Fibroblast of peridontal ligament (primary cell): ENCODE data around the gene RFTN1.

Experiments used
- DNase-seq: peaks from one replicate; pipeline ENCODE4 v3.0.0-alpha.2; 2010; ENCODE audit errors: extremely low read depth

The RFTN1 gene

DNA sequence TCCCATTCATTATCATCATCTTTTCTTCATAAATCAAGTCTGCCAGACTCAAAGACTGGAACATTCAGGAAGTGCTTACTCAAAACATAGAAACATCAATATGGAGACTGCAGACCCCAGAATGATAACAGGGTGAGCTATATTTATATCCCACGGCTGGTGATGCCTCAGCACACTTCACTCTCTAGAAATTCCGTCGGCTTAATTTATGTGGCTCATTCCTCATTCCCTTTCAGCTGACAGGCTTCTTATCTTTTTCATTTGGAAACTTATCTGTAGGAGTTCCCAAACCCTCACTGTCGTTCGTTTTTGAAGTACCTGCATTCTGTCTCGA lies 45.5 kb downstream of the RFTN1 start:
- no peak for DNase-seq

DNA sequence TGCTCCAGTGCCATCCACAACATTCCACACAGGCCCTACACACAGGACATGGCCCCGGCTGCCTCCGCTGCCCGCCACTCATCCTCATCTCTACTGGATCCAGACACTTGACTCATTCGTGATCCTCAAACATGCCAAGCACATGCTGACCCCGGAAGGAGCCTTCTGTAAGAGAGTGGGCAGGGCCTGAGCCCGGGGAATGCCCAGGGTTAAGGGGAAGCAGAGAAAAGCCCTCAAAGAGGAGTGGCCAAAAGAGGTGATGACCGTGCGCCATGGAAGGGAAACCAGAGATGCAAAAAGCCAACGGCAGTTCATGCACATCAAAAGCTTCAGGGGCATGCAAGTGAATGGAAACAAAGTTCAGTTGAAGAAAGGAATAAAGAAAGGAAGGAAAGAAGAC lies 46.1 kb downstream of the RFTN1 start:
- DNase-seq: no peak

GRCh38 chr3:16466822-16467221 lies 46.7 kb downstream of the RFTN1 start:
- DNase-seq: no peak

GRCh38 chr3:16464511-16465148 lies 48.9 kb downstream of the RFTN1 start:
- DNase-seq: peak; percentile 82

DNA sequence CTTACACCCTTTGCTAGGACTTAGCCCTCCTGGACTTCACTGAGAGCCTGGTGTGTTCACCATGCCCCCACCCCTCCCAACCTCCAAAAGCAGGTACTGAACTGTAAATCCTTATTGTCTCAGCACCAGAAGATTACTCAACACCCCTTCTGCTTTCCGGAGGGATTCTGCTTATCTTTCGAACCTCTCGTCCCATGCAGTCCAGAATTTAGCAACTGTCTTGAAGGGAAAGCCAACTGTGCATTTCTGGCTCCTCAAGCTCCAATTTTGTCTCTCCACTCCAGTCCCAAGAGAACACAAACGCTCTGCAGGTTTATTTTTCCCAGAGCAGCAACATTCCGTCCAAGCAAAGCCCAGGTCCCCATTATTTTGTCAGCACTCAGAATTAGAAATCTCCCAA lies 49.6 kb downstream of the RFTN1 start:
- DNase-seq: no peak

- DNase-seq: no peak
Observed at GRCh38 chr3:16463119-16463518, 50.4 kb downstream of the RFTN1 start.

DNA sequence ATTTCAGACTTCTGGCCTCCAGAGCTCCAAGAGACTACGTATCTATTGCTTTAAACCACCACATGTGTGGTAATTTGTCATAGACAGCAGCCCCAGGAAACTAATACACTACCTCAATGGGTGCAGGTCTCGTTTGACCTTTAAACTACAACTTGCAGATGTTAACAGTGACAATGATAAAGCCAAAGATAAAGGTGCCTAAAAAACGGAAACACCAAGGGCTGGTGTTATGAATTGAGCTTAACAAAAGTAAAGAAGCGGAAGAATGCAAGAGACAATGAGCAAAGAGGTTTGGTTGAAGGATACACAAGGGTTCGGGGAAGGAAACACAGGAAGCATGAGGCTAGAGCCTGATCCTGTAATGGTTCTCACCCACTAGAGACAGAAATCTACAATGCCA lies 50.8 kb downstream of the RFTN1 start:
- DNase-seq: no peak

DNA sequence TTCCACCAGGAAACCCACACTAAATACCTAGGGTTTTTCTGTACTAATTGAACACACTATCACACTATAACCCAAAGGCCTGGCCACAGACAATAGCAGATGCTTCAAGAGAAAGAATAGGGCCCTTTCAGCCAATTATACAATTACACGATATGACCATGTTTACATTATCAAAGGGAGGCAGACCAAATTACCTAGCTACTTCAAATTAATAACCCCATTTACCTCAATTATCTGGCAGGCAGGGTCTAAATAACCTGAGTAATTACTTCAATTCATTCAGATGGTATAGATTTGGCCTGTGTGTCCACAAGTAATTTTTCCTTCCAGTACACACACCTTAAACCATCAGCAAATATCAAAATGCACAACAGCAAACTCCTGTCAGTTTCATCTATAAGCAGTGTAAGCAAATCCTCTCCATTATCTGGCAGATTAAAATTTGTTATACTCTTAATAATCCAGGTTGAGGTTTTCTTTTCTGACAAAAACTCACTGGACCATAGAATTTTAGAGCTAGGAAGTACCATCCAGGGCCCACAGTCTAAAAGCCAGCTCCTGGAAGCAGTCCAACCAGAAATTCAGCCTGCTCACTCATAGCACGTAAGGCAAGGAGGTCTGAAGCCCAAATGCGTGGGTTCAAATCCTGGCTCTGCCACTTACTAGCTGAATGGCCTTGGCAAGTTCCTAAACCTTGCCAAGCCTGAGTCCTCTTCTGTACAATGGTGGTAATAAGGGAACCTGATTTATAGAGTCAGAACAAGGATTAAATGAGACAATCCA lies 51.8 kb downstream of the RFTN1 start:
- DNase-seq: no peak

DNA sequence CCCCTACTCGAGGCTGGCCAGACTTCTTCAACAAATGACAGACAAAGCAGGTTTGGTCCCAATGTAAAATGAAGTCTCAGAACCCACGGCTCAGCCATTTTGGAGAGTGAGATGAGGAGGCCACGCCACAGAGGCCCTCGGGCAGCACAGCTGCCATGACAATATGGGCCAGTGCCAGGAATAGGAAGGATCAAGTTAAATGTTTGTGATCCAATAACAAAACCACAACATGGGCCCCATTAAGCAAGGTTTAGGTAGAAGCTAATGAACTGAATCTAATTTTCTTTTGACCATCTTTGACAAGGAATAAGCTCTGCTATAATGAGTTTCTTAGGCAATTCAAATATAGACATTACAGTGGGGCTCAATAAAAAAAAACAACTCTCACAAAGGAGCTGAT lies 52.6 kb downstream of the RFTN1 start:
- DNase-seq: no peak

DNA sequence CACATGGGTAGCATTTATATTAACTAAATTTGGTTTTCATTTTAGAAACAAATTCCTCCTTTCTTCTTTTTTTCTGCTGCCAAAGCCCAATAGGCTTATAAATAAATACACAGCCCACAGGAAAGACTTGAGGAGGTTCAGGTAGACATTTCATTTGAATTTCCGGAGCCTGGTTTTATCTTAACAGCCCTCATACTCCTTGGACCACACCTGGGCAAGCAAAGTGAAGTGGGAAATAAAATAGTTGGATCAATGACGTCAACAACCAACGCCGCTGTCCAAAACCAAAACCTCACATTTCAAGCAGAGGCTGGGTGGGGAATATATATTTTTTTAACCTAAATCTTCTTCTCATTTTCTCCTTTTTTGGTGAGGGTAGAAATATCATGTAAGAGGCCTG lies 53.2 kb downstream of the RFTN1 start:
- DNase-seq: no peak

DNA sequence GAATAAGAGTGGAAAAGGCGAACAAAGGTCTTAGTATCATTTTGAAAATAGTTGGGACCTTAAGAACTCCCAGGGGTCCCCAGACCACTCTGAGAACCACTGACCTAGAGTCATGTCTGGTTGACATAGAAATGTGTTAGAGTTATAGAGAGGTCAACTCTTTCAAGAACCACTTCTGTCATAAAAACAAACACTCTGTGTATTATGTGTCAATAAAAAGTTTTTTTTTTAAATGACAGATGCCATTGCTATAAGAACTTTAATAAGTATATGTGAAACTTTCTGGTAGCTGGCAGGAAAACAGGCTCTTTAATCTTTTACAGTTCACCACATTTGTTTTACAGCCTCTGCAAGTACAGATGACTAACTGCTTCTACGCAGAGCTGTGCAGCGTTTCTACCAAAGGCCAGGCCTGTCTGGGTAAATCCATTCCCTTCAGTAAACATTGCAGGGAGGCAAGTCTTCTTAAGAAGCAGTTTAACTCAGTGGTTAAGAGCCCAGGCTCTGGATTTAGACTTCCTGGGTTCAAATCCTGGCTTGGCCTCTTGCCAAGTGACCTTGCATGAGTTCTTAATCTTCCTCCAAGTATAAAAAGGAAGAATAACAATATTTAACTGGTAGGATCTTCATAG lies 56.6 kb downstream of the RFTN1 start:
- peak; percentile 87 for DNase-seq

GRCh38 chr3:16455966-16456365 lies 57.5 kb downstream of the RFTN1 start:
- no peak for DNase-seq

GRCh38 chr3:16455001-16455400 lies 58.5 kb downstream of the RFTN1 start:
- no peak for DNase-seq

DNA sequence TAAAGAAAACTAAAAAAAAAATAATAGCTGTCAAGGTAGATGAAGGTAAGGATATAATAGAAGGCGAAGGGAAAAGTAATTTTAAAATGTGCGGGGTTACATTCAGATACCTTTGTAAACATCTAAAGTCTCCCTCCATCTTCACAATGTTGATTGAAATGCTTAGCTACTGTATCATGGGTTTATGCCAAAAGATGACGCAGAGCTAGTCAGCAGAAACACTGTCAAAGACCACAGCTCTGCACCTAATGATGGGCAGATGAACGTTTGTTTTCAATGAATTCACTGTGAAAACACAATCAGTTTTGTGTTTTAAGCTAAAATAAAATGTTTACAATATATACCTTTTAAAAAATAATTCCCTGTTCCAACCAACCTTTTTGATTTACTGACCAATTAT lies 61.2 kb downstream of the RFTN1 start:
- DNase-seq: peak; percentile 67

GRCh38 chr3:16449369-16449768 lies 64.1 kb downstream of the RFTN1 start:
- DNase-seq: no peak

GRCh38 chr3:16448639-16449070 lies 64.8 kb downstream of the RFTN1 start:
- DNase-seq: peak; percentile 96

GRCh38 chr3:16447135-16447534 lies 66.4 kb downstream of the RFTN1 start:
- no peak for DNase-seq

DNA sequence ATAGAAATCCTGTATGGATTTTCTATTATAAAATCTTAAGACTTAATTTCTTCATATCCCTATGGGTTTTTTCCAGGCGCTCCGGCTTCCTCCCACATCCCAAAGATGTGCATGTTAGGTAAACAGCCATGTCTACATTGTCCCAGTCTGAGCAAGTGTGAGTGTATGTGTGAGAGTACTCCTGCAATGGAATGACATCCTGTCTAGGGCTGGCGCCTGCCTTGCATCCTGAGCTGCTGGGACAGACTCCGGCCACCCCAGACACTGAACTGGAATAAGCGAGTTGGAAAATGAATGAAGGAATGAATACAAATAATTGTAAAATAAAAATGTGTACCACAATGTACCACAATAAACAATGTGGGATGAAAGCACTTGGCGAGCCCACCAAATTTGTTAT lies 69.2 kb downstream of the RFTN1 start:
- DNase-seq: no peak

GRCh38 chr3:16442730-16443129 lies 70.8 kb downstream of the RFTN1 start:
- DNase-seq: no peak

DNA sequence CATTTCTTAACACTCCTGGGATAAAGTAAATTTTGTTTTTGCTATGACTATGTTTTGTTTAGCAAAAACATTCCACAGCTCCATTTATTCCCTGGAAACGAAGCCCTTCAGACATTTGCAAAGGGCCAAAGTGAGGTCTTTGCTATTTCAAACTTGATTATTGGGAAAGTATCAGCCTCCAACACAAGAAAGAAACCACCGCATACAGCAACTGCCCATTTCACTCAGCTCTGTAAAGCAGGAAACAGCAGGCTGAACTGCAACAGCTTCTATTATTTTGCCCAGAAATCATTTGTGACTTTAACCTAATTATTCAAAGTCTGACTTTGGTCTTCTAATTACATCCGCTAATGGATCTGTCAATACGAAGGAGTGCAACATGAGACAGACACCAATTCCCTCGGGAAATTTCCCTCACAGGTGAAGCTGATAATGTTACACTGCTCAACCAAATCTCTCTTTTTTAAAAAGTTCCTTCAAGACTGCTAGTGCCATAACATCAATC lies 72.1 kb downstream of the RFTN1 start:
- DNase-seq: peak; percentile 96

DNA sequence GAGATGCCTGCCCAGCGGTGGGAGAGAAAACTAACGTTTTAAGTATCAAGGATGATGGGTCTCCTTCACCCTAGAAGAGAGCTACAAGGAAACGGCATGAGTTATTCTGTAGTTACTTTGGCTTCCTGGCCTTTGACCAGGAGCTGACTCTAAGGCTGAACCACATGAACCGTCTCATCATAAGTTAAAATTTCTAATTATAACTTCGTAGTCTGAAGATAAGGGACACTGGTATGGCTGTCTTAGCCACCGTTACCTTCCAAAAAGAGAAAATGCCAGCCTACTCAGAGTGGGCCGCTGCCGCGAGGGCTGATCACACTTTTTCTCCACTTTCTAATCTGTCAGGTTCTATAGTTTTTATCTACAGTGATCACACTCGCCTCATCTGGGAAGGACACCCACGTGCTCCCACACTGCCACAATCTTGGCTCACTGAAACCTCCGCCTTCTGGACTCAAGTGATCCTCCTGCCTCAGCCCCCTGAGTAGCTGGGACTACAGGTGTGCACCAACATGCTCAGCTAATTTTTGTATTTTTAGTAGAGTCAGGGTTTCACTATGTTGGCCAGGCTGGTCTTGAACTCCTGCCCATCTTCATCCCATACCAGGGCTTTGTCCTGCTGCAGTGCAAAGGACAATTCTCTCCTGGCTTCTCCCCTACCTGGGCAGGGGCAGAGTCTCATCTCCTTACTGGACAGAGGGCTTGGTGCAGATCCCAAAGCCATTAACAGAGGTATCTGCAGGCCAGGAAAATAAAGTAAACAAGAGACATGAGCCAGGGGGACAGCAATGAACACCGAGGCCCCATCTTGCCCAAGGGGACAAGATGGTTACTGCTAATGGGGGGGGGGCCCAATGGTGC lies 73.4 kb downstream of the RFTN1 start:
- no peak for DNase-seq
